GM18867 (cell line): ENCODE measurements around the gene NUDT14.

Experiments used
- ATAC-seq: cut with Tn5 transposase; IDR thresholded peaks from one replicate; pipeline ENCODE4 v1.9.1; 2021; ENCODE audit warnings: mild to moderate bottlenecking, moderate library complexity; ENCODE audit not compliant: unreplicated experiment

The NUDT14 gene

DNA sequence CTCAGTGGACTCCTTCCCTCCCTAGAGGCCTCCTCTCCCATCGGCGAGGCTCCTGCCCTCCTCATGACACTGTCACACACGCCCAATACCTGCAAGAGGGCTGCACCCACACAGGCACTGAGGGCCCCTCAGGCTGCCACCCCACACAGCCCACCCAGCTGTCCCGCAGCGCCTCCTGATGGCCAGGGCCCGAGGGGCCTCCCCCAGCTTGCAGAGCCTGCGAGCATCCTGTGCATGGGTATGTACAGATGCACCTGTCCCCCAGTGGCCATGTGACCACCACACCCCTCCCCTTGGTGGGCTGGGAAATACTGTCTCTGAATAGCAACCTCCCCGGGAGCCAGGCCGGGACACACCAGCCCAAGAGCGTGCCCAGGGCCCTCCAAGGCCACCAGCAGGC, 19.0 kb upstream of the NUDT14 start:
- ATAC-seq = no peak

DNA sequence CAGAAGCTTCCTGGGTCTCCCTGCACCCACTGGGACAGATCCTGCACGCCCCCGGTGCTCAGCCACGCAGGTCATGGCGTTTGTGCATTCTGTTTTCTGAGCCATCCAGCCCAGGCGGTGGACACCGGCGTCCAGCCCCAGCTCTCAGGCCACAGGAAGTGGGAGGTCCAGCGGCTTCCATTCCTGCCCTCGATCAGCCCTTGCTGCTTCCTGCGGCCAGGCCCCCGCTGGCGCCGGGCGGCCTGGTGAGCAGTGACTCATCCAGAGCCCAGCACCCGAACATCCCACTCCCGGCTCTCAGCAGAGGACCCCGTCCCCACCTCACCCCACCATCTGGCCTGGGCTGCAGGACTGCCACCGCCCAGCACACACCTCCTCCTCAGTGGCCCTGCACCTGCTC, 18.0 kb upstream of the NUDT14 start:
- ATAC-seq = no peak

DNA sequence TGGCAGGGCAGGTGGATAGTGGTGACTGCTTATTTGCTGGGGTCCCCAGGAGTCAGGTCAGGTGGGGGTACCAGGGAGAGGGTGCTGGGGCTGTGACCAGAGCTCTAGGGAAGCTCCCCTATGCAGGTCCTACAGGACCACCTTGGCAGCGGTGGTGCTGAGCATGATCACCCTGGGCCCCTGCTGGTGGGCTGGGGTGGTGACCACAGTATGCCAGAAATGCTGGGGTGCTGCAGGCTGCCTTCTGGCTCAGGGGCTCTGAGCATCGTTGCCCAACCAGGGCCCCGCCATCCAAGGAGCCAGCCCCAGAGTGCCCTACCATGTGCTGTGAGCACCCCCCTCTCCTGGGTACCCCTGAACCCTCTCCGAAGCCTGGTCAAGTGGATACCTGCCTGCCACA, 17.5 kb upstream of the NUDT14 start:
- ATAC-seq = no peak

DNA sequence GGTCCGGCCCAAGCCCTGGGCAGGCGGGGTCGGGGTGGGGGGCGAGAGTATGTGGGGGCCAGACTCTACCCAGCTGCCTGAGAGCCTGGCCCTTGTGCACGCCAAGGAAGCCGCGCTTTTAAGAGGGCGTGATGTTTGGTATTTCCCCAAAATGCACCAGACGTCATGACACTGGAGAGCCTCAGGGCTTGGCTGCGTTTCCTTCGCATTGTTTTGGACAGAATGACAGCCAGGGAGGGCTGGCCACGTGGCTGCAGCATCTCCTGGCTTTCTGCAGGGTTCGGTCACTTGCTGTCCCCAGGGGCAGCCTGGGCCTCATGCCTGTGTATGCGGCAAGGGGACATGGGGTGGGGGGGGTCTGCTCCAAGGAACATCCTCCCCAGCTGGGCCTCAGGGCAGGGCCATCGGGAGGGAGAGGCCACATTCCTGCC, 16.1 kb upstream of the NUDT14 start:
- ATAC-seq = no peak

DNA sequence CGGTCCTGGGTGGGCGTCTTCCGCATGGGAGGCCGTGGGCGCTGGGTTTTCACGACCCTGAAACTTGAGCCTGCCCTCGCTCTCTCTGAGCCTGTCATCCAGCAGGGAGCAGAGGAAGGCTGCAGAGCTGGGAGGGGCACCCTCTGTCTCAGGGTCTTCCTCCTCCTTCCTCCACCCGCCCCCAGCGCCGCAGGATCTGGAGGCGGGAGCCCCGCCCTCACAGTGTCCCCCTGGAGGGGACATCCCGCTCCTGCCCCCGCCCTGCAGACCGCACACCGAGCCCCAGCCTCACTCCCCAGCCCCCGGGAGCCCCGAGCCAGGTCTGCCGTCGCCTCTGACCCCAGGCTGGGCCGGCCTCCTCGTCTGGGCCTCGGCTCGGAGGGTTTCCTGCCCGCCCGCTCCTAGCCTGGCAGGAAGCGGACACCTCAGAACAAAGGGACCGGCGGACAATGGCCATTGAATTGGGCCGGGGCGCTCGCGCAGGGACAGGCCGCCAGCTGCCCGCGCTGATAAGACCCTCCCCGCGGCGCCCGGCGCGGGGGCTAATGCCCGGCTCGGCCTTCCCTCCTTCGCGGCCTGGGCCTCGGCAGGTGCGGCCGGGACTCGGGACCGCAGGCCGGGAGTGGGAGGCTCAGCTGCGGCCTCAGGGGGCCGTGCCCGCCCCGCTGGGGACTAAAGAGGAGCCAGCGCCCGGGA, 15.3 kb upstream of the NUDT14 start:
- ATAC-seq = no peak

DNA sequence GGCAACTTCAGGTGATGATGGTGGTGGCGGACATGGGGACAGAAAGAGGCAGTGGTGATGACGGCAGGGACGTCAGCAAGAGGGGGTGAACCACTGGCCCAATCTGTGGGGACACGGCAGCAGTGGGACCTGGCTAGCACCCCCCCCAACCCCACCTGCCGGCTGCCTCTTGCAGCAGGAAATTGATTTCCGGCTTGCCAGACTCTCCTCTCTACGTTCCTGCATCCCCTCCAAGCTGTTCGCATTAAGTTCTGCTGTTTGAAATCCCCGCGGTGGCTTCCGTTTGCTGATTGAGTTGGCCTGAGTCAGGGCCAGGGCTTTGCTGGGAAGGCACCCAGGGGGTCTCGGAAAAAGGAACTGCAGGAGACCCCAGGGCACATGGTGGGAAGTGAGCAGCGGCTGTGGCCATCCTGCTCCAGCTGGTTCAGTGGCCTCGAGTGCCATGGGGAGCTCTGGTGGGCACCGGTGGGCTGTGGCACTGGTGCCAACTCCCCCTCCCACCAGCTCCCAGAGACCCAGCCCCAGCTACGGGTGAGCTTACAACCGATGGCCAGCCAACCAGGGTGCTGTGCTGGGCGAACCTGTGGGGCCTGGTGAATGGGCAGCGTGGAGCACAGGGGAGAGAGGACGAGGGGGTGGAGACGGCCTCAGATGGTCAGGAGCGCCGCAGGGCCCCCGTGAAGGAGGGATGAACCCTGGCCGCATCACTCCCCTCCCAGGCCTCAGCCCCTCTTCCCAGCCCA, 14.6 kb upstream of the NUDT14 start:
- ATAC-seq = no peak

DNA sequence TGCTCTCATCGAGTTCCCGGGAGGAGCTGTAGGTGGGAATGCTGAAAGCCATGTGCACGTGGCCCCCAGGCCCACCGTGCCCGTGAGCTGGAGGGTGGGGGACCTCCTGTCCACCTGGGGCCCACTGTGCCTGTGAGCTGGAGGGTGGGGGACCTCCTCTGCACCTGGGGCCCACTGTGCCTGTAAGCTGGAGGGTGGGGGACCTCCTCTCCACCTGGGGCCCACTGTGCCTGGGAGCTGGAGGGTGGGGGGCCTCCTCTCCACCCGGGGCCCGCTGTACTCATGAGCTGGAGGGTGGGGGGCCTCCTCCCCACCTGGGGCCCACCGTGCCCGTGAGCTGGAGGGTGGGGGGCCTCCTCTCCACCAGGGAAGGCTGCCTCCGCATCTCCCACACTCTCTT, 13.9 kb upstream of the NUDT14 start:
- ATAC-seq = no peak

DNA sequence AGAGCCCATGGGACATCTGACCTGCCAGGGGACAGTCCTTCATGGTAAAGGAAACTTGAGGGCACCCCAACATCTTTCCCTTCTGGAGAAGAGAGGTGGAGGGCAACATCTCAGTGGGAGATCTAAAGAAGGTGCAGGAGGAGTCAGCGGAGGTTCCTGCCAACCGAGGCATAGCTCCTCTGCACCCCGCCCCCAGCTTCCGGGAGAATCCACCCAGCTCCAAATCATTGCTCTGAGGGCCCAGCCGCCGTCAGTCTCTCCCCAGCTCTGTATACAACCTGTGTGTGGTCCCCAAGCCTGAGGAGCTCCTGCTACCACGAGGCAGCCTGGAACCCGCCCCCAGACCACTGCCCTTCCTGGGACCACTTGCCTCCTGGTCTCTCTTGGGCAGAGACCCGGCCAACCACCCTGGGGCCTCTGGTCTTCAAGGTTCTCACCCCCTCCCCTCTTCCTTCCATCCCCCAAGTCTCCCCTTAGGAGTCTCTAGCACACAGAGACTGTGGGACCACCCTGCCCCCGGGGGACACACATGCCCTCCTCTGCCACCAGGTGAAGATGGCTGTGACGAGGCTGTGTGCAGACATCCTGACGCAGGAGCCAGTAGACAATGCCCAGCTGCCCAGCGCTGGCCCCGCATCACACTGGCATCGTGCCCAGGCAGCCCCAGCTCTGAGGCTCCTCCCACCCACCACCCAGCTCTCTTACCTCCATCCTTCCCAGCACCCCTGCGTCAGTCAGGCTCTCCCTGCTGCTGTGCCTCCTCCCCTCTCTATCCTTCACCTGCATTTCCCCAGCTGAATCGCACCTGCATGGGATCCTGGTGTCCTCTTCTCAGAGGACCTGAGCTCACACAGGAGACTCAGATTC, 13.0 kb upstream of the NUDT14 start:
- no peak for ATAC-seq

DNA sequence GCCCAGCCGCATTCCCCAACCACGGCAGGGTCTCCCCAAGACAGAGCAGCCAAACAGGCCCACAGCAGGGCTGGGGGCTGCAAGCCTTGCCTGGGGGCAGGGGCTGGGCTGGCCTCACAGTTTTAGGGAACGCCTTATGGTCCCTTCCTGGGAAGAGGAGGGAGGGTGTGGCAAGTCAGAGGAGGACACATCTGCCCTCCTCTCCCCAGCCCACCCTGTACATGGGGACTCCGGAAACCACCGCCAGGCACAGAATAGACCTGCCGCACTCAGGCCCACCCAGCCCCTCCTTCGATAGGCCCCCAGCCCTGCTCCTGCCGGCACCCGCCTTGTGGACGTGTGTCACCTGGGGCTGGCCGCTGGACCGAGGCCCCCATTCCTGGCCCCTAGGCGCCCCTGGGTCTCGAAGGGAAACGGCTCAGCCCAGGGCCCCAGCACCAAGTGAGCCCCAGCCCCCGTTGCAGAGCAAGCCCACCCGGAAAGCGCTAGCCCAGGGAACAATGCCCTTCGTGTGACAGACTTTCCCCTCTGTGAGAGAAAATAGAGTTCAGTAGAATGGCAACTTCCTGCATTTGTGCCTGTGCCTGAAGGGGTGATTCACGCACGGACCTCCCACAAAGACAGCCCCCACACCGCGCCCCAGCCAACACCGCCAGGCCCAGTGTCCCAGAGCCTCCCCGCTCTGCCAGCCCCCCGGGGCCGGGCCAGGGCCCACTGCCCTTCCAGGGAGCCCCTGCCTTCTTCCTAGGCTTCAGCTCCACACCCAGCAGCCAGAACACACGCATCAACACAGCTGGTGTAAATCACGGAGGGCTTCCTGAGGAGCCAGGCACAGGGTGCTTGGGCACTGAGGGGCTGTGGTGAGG, 12.0 kb upstream of the NUDT14 start:
- ATAC-seq = no peak

DNA sequence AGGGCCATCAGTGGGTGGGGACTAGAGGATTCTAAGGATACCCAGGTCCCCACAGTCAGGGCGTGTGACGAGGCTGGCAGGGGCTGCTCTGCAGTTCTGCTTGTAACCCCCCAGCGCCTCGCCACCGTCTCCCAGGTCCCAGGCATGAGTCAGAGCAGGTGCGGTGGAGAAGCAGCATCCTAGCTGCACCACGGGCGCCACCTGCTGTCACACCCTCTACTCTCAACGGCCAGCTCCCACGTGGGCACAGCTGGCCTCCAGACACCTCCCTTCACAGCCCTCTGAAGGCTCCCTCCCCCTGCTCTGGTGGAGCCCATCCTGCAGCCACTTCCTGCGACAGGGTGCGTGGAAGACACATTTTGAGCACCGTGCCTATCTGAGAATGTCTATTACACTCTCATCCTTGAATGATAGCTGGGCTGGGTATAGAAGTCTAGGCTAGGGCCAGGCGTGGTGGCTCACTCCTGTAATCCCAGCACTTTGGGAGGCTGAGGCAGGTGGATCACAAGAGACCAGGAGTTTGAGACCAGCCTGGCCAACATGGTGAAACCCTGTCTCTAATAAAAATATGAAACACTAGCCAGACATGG, 6.9 kb upstream of the NUDT14 start:
- no peak for ATAC-seq

DNA sequence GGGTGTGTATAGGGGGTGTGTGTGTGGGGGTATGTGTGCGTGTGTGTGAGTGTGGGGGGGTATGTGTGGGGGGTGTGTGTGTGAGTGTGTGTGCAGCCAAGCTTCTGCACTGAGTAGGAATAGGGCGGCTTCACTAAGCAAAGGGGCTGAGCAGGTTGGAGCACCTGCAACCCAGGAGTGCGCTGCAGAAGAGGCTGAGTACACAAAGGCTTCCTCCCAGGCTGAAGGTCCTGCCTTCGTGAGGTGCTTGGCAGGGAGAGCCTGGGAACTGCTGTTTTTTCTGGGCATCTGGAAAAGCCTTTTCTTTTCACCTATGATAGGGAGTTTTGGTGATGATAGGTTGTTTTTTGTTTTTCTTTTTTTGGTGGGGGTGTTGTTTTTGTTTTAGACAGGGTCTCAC, 6.0 kb upstream of the NUDT14 start:
- no peak for ATAC-seq

DNA sequence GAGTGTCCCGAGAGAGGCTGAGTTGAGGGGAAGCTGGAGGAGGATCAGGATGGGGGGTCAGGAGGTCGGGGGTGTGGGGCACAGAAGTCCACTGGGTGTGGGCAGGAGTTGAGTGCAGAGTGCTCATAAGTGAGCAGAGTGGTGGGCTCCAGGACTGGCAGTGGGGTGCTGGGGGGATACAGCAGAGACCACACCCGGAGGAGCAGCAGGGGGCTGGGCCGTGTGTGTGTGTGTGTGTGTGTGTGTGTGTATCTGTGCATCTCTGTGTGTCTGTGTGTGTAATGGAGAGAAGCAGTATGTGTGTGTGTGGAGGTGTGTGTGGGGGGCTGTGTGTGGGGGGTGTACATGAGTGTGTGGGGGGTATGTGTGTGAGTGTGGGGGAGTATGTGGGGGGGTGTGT, 4.9 kb upstream of the NUDT14 start:
- no peak for ATAC-seq

DNA sequence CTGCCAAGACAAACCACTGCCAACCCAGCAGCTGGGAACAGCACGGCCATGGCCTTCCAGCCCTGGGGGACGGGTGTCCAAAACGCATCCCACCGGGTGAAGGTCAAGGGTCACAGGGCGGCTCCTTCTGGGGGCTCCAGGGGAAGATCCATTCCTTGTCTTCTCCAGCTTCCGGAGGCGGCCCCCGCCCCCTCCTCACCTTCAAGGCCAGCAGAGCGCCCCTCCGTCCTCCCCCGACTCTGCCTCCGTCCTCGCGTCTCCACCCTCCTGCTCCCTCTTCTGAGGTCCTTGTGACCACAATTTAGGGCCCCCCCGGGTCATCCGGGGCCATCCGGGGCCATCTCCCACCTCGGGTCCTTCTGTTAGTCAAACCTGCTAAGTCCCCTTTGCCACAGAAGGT, 3.9 kb upstream of the NUDT14 start:
- no peak for ATAC-seq

DNA sequence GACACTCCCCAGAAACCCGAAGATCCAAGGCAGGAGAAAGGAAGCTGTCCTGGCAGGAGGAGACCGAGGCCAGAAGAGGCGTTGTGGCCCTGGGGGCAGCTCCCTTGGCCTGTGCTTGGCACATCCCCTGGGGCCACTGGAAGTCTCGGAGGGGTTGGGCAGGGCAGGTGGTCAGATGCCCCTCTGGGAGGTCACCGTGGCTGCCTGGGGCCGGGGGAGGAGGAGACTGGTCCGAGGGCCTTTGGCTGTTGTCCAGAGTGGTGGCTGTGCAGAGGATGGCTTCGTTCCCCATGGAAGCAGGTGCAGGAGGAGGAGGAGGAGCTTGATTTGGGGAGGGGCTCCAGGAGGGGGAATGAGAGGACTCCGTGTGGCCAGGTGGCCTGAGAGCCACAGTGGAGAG, 3.3 kb upstream of the NUDT14 start:
- no peak for ATAC-seq

DNA sequence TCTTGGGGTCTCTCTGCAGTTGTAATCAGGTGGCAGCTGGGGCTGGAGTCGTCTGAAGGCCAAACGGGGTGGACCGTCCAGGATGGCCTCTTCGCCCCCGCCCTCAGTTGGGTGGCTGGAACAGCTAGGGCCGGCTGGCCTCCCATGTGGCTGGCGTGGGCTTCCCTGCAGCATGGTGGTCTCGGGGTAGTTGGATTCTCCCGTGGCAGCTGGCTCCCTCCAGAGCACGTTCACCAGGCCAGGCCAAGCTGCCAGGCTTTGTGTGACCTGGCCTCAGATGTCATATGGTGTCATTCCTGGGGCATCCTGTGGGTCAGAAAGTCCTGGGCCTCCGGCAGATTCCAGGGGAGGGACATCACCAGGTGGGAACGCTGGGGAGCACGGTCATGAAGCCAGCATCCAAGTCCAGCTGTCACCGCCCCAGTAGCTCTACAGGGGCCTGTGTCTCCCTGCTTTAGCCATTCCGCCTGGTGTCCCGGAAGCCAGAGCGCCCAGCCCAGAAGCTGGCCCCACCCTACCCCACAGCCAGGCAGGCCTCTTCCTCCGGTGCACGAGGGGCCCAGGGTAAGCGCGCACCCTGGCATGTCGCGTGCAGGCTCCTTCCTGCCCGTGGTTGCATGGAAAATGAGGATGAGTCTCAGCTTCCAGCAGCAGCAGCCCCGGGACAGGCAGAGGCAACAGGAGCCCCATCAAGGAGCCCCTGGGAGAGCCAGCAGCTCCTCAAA, 1.3 kb upstream of the NUDT14 start:
- no peak for ATAC-seq

DNA sequence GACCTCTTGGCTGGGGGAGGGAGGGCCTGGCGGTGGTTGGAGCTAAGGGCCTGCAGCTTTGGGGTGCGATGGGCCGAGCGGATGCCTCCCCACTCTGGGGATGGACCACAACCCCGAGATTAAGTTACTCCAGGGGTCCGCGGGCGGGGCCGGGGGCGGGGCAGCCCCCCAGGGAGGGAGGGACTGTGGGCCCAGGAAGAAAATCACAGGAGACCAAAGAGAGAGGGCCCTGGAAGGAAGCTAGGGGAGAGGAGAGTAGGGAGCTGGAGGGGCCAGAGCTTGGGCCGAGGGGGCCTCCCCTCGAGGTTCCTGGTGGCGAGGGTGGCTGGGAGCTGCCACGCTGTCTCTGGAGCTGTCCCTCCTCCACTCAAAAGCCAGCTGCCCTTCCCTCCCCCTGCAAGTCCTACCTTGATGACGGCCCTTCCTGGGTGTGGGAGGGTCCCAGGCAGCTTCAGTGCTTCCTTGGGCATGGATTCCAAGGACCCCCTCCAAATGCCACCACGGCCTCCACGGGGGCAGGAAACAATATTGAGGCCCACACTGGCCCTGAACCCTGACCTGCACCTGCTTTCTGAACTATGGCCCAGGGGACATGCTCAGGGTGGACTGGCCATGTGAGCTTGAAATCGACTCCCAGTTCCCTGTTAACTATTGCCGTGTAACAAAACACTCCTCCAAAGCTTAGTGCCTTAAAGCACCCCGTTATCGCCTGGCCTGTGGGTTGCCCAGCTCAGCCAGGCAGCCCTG, 610 bp upstream of the NUDT14 start:
- peak; percentile 9 for ATAC-seq

DNA sequence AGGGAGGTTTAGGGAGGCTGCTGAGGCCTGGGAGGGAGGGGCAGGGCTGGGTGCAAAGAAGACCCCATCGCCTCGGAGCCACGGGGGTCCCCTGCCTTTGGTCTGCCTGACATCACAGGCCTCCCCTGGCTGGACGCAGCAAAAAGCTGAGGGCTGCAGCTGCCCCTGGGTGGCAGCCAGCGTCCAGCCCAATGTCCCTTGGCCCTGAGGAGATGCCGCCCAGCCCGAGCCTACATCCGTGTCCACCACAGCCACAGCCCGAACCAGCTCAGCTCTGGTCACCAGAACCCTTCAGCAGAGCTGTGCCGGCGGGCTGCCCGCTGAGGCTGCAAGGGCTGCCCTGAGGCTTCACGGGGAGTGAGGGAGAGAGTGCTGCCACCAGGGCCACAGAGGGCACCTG, 1.9 kb downstream of the NUDT14 start:
- ATAC-seq = no peak

DNA sequence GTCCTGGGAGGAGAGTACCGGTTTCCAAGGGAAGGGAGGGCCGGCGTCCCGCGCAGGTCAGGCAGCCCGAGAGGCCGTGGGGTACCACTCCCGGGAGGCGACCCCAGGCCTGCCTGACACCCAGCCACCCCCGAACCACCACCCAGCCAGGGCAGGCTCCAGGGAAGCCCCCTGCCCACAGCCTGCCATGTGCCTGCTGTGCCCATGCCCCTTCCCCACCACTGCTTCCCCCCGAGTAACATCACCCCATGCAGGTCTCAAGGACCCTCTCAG, 2.3 kb downstream of the NUDT14 start:
- ATAC-seq = no peak
